ENCODE results near the gene ERCC8. TPM values are rescaled to one million over a fixed set of nuclear protein-coding genes. Genes with fewer than 3 reads are reported as not detected.

The ERCC8 gene
- total and polyA plus RNA-seq, 2 of the 8 experiments (the other 6 are each of a cell fraction or from before 2014, with no cell fraction given) = 17.3 TPM

DNA sequence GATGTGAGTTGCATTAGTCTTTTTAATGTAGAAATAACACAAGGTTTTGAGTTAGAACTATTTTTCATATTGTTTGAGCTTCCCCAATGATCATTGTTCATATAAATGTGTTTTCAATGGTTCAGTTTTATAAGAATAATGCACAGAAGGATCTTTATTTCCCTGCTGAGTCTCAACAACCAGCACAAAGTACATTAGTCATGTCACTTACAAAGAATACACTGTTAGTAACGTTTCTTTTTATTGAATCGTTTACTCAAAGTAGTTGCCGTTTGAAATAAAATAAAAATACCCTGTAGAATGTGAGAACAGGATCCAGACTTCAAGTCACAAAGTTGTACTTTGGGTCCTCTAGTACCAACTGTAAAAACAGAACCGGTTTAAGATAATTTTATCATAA is 41.5 kb downstream of the ERCC8 start (continued):
- TF ChIP-seq RBBP5 (IDR thresholded peaks at IDR 0.05; ENCODE audit: borderline replicate concordance, low read depth, low read length) (no peak), TAF7 (optimal IDR thresholded peaks at IDR 0.05; ENCODE audit: borderline replicate concordance, low read depth, low read length) (no peak), RFX5 (IDR thresholded peaks at IDR 0.05; ENCODE audit: borderline replicate concordance, low read depth, low read length) (no peak), HDAC2 (IDR thresholded peaks at IDR 0.05; ENCODE audit: borderline replicate concordance in 1 of 2, low read depth in 2 of 2, low read length in 2 of 2) (no peak), CTBP2 (IDR thresholded peaks at IDR 0.05; ENCODE audit: borderline replicate concordance, insufficient read depth, insufficient read length, low read length) (no peak), SIX5 (IDR thresholded peaks at IDR 0.05; ENCODE audit: low read depth, low read length) (no peak)
